Retinal pigment epithelial cell (primary cell): ENCODE measurements around the gene CFAP77.
A peak's percentile ranks its signal among the peaks of the same experiment; 100 is the strongest.

Experiments used
- DNase-seq: peaks from one replicate; pipeline ENCODE4 v3.0.0-alpha.2; 2010; ENCODE audit warnings: low read depth
- H3K4me3 ChIP-seq: 2 replicates; pipeline ENCODE4 v1.5.1; 2011; ENCODE audit warnings: mild to moderate bottlenecking, low read length, control low read depth, moderate library complexity
- TF ChIP-seq, protein P1 (sequence below): conservative IDR thresholded peaks from 2 replicates; pipeline ENCODE4 v1.5.1; 2011; ENCODE audit warnings: low read depth, low read length, control low read depth, inconsistent platforms

Gene CFAP77

DNA sequence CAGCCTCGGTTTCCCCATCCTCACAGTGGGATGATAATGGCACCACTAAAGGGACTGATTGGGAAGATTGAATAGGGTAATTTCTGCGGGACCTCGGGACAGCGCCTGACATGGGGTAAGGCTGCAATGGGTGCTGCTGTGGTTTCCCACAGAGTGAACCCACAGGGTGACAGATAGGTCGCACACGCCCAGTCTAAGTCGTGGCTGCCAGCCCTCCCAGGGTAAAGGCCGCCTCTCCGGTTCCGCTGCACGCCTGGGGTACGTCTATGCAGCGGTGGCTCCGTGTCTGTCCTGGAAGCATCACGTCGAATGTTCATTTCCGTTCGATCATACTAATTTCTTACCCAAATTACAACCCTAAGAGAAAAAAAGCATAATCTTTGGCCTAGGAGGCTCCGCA is 631 bp downstream of the CFAP77 start:
- DNase-seq = no peak
- H3K4me3 ChIP-seq = peak overlapping the region; percentile 44
- TF ChIP-seq, protein P1, sequence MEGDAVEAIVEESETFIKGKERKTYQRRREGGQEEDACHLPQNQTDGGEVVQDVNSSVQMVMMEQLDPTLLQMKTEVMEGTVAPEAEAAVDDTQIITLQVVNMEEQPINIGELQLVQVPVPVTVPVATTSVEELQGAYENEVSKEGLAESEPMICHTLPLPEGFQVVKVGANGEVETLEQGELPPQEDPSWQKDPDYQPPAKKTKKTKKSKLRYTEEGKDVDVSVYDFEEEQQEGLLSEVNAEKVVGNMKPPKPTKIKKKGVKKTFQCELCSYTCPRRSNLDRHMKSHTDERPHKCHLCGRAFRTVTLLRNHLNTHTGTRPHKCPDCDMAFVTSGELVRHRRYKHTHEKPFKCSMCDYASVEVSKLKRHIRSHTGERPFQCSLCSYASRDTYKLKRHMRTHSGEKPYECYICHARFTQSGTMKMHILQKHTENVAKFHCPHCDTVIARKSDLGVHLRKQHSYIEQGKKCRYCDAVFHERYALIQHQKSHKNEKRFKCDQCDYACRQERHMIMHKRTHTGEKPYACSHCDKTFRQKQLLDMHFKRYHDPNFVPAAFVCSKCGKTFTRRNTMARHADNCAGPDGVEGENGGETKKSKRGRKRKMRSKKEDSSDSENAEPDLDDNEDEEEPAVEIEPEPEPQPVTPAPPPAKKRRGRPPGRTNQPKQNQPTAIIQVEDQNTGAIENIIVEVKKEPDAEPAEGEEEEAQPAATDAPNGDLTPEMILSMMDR = no peak

DNA sequence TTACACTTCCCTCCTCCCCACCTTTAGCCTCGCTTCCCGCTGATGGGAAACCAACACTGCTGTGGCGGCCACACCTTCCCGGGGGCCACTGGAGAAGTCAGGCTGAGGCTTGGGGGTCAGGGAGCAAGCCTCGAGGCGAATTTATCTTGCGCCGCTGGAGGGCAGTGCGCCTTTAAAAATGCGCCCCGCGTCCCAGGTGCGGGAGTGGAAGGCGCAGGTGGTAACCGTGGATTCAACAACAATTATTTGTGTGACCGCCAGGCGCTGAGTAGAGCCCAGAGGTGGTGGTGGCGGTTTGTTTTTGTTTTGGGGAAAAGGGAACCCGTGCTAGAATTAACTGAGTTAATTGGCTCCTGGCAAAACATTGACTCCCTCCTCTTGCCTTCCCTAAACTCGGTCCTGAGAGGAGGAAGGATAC is 1.1 kb downstream of the CFAP77 start:
- TF ChIP-seq, protein P1 = peak; percentile 65
- no peak overlapping the region for H3K4me3 ChIP-seq
- no peak for DNase-seq

DNA sequence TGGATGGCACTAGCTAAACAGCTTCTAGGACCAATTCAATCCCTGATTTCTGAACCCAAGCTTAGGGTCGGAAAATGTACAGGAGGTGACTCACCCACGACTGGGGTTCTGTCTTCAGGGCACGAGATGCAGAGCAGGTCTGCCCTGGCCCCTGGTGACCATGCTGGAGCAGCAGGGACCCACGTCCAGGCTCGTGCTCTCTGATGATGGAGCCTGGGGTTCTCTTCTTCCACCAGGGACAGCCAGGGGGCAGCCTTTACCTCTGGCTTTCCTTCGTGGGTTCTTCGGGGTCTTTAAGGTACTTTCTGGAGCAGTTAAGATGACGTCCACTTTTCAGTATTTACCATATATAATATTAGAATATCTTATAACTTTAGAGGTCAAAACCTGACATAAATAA is 2.1 kb downstream of the CFAP77 start:
- no peak overlapping the region for H3K4me3 ChIP-seq
- TF ChIP-seq, protein P1 = peak; percentile 70
- DNase-seq = no peak

DNA sequence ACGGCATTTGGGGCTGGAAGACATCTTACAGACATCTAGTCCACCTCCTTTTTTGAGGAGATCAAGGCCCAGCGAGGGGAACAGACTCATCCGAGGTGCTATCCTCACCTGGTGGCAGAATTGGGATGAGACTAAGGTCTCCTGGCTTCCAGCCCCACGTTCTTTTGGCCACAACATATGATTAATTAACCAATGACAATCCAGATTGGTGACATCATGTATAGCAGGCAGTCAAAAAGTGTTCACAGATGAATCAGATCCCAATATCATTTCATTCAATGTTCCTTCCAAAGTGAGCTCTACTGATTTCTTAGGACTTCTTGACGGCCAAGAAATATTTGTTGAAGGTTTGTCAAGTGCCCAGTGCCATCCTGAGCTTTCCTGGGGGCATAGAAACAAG is 3.9 kb downstream of the CFAP77 start:
- H3K4me3 ChIP-seq = no peak overlapping the region
- TF ChIP-seq, protein P1 = no peak
- no peak for DNase-seq

DNA sequence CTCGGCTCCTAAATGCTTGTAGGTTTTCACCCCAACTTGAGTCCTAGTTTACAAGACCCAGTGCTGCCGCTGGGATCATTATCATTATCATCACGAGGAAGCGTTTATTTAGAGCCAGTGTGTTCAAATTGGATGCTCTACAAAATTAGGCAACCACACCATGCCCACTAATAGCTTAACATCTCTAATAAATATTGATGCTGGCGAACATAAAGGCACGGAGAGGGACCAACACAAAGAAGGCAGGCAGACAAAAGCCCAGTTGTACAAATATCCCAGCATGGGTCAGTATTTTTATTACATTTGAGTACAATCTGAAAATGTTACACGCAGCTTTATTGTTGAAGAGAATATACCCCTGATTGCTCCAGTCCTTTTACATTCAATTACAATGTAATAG is 4.7 kb downstream of the CFAP77 start:
- TF ChIP-seq, protein P1 = no peak
- DNase-seq = no peak
- no peak overlapping the region for H3K4me3 ChIP-seq

DNA sequence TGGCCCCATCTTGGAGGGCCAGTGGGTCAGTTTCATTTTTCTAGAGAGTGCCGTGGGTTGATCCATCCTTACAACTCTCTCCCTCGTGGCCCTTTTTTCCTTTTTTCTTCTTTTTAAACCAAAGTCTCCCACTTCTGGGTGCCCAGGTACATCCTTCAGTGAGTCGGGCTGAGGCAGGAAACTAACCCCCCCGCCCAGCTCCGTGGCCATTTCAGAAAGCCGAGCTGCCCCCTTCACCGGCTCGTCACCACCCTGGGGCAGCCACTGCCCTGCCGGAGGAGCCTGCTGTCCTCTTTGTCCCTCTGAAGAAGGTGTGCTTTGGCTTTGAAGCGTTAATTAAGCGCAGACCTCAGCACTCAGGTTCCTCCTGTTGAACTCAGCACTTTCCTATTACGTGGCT is 5.2 kb downstream of the CFAP77 start:
- TF ChIP-seq, protein P1 = no peak
- no peak for DNase-seq
- no peak overlapping the region for H3K4me3 ChIP-seq

DNA sequence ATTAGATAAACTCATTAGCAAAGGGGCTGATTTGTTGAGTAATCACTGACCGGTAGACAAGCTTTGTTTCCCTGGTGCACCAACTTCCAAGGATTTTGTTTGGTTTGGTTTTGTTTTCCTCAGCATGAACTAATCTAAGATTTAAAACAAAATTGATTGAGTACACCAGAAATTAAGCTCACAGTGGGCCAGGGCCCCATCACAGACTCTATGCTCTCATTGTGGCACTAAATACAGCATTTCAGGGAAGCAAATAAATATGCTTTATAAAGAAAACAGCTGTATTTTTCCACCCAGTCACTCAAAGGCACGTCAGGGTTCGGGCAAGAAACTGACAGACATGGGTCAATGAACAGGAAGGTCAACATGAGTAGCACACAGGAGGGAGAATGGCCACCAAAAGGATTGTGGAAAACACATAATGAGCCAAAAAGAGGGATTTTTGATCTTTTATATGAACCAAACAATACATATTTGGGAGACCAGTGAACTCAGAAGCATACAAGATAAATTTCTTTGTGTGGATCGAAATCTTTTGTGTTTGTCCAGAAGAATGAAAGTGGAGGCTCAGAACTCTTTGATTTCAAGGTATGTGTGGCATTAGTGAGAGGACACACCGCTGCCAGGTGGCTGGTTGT is 8.8 kb downstream of the CFAP77 start:
- no peak for DNase-seq
- TF ChIP-seq, protein P1 = no peak
- no peak overlapping the region for H3K4me3 ChIP-seq
